ENCODE data around the gene SSBP3.

- TF ChIP-seq, protein P1, sequence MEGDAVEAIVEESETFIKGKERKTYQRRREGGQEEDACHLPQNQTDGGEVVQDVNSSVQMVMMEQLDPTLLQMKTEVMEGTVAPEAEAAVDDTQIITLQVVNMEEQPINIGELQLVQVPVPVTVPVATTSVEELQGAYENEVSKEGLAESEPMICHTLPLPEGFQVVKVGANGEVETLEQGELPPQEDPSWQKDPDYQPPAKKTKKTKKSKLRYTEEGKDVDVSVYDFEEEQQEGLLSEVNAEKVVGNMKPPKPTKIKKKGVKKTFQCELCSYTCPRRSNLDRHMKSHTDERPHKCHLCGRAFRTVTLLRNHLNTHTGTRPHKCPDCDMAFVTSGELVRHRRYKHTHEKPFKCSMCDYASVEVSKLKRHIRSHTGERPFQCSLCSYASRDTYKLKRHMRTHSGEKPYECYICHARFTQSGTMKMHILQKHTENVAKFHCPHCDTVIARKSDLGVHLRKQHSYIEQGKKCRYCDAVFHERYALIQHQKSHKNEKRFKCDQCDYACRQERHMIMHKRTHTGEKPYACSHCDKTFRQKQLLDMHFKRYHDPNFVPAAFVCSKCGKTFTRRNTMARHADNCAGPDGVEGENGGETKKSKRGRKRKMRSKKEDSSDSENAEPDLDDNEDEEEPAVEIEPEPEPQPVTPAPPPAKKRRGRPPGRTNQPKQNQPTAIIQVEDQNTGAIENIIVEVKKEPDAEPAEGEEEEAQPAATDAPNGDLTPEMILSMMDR (IDR thresholded peaks at IDR 0.05): no peak
- no peak for TF ChIP-seq POLR2A (IDR thresholded peaks at IDR 0.05)
These were observed 104.7 kb downstream of the SSBP3 start for GRCh38 chr1:54301497-54301896.

Data from body of pancreas (tissue), 4 donors.